Measurements from ENCODE around the gene CDK3. TPM values are rescaled to one million over a fixed set of nuclear protein-coding genes. Genes with fewer than 3 reads are reported as not detected.

CDK3 gene
- total RNA-seq, 2 experiments from 2014 or later: 6.3 to 7.0 TPM

DNA sequence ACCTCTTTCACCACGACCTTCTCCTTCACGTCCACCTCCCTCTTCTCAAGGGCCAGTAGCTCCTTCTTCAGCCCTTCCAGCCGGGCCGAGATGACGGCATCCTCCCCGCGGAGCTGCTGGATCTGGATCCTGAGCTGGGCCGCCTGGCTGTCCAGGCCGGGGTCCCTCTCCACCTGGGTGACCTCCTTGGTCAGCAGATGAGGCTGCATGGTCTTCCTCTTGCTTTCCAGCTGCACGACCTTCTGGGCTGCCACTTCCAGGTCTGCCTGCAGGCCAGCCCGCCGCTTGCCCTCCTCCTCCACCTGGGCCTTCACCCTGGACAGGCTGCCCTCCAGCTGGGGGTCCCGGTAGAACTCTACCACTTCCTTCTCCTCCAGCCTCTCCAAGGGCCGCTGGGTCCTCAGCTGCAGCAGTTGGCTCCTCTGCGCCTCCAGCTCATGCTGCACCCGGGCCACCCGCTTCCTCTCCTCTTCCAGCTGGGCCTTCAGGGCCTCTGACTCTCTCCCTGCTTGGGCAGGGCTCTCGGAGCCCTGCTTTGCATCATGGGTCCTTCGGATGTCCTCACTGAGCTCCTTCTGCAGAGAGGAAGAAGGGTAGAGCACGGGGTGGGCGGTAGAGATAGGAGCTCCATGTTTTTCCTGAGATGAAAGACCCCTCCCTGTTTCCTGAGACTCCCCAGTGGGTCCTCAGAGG, 9.5 kb downstream of the CDK3 start:
- Mint-ChIP-seq H3K36me3 (no peaks in the 10 kb centered on the region), H3K9me3 (ENCODE audit: low read depth) (no peaks in the 10 kb centered on the region), H3K4me3 (no peak overlapping the region), H3K27ac (no peak overlapping the region), H3K4me1 (peaks cover 4% of the 10 kb centered on the region), H3K27me3 (no peaks in the 10 kb centered on the region)
- DNase-seq: no peak
- CTCF ChIA-PET: interaction anchor here (1.0 to 4.9 kb wide), 10 partner anchors 9 to 292 kb away, joined by 3 to 29 read pairs (median 5); partner anchors contain the start of genes CDK3, EXOC7 and MRPL38
- ATAC-seq: no peak

DNA sequence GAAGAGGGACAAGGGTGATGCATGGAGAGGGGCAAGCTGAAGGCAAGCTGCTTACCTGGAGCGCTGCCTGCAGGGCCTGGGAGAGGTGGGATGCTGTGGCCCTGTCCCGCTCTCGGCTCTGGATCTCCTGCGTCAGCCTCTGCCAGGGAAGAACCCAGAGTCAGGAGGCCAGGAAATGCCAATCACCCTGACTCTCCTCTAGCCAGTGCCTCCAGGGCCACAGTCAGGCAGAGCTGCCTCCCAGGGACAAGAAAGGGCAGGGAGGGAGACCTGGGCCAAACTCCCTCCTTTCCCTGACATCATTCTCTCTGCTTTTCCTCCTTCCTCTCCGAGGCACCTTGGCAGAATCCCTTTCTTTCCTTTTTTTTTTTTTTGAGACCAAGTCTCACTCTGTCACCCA, 11.3 kb downstream of the CDK3 start:
- Mint-ChIP-seq H3K27ac (no peak overlapping the region), H3K4me3 (no peak overlapping the region), H3K36me3 (no peaks in the 10 kb centered on the region), H3K27me3 (no peaks in the 10 kb centered on the region), H3K9me3 (ENCODE audit: low read depth) (no peaks in the 10 kb centered on the region), H3K4me1 (peaks cover 4% of the 10 kb centered on the region)
- CTCF ChIA-PET: interaction anchor here (0.9 to 9.9 kb wide), 10 partner anchors 11 to 329 kb away, joined by 3 to 135 read pairs (median 9); partner anchors contain the start of genes CDK3, EXOC7 and MRPL38
- ATAC-seq (no peak), DNase-seq (no peak)

DNA sequence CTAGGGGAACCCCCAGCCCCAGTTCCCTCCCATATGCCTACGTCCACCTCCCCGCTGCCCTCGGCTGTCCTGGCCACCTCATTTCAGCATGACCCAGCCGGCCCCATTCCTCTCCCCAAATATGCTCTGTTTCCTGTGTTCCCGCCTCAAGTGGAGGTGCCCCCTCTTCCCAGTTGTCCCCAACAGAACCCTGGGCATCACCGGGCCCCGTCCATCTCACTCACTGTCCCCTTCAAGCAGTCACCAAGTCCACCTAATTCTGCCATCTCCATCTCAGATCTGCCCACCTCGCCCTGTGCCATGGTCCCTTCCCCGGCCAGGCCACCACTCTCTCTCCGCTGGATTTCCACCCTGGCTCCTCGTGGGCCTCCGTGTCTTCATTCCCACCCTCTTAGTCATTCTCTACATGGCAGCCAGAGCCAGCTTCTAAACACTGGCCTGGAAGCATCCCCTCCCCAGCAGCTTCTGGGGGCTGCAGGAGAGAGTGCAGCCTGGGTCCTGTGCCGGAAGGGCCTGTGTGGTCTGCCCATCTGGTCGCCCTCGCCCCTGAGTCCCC, 12.8 kb downstream of the CDK3 start:
- Mint-ChIP-seq H3K9me3 (ENCODE audit: low read depth) (no peaks in the 10 kb centered on the region), H3K27ac (no peak overlapping the region), H3K4me1 (peaks cover 4% of the 10 kb centered on the region), H3K4me3 (no peak overlapping the region), H3K27me3 (no peaks in the 10 kb centered on the region), H3K36me3 (no peaks in the 10 kb centered on the region)
- DNase-seq (no peak), ATAC-seq (no peak)
- CTCF ChIA-PET: interaction anchor here (0.6 to 9.9 kb wide), 58 partner anchors 13 to 599 kb away, joined by 3 to 135 read pairs (median 5); partner anchors contain the start of genes CDK3, EXOC7, FOXJ1 and PRPSAP1

DNA sequence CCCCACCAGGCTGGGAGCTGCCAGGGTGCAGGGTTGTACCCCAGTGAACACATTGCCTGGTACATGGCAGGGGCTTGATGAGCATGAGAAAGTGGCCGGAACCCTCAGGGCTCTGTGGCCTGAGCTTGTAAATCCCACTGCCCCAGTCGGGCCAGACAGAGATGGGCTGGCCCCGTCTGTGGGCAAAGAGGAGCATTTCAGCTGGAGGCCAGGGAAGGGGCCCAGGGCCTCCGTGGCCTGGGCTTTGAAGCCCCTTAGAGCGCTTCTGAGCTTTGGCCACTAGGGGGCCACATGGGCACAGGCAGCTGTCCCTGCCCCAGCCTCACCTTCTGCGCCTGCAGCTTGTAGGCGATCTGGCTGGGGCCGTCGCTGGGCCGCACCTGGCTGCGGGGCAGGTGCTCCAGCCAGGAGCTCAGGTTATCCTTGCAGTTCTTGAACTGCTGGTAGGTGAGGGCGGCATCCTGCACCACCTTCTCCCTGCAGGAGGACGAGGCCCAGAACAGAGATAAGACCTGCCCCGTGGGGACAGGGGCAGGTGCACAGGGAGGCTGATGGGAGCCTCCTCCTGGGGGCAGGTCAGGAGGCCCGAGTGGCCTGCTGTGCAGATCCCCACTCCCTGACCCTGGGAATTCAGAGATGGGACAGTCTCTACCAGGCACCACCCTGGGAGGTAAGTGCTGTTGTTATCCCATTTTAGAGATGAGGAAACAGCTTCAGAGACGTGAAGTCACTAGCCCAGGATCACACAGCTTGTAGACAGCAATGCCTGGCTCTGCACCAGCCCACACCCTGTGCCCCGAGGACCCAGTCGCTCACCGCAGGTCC, 13.7 kb downstream of the CDK3 start:
- H3K4me1 Mint-ChIP-seq: peaks cover 4% of the 10 kb centered on the region
- DNase-seq: peak; percentile 85
- CTCF ChIA-PET: interaction anchor here (0.6 to 9.9 kb wide), 79 partner anchors 14 to 598 kb away, joined by 3 to 135 read pairs (median 5); partner anchors contain the start of genes CDK3, EXOC7, FOXJ1 and PRPSAP1
- H3K4me3 Mint-ChIP-seq: no peak overlapping the region
- H3K27me3 Mint-ChIP-seq: no peaks in the 10 kb centered on the region
- H3K9me3 Mint-ChIP-seq (ENCODE audit: low read depth): no peaks in the 10 kb centered on the region
- ATAC-seq: peak; percentile 98
- no peaks in the 10 kb centered on the region for H3K36me3 Mint-ChIP-seq
- no peak overlapping the region for H3K27ac Mint-ChIP-seq

DNA sequence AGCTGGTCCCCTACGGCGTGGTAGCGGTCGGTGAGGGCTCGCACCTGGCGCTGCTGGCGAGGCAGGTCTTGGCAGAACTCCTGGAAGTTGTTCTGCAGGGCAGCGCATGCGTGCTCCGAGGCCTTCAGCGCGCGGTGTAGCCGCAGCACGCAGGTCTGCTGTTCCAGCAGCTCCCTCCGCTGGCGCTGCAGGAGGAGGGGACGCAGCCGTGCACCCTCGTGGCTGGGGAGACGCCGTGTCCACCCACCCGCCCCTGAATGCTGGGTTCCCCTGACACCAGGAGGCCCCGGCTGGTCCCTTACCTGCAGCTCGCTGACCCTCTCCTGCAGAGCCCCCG, 14.2 kb downstream of the CDK3 start:
- ATAC-seq (no peak), DNase-seq (no peak)
- no peak overlapping the region for H3K27ac Mint-ChIP-seq
- H3K4me3 Mint-ChIP-seq: no peak overlapping the region
- H3K4me1 Mint-ChIP-seq: peaks cover 6% of the 10 kb centered on the region
- no peaks in the 10 kb centered on the region for H3K36me3 Mint-ChIP-seq
- H3K9me3 Mint-ChIP-seq (ENCODE audit: low read depth): no peaks in the 10 kb centered on the region
- CTCF ChIA-PET: interaction anchor here (0.7 to 9.9 kb wide), 56 partner anchors 14 to 383 kb away, joined by 3 to 135 read pairs (median 5); partner anchors contain the start of genes CDK3, EXOC7, FOXJ1 and PRPSAP1
- no peaks in the 10 kb centered on the region for H3K27me3 Mint-ChIP-seq

DNA sequence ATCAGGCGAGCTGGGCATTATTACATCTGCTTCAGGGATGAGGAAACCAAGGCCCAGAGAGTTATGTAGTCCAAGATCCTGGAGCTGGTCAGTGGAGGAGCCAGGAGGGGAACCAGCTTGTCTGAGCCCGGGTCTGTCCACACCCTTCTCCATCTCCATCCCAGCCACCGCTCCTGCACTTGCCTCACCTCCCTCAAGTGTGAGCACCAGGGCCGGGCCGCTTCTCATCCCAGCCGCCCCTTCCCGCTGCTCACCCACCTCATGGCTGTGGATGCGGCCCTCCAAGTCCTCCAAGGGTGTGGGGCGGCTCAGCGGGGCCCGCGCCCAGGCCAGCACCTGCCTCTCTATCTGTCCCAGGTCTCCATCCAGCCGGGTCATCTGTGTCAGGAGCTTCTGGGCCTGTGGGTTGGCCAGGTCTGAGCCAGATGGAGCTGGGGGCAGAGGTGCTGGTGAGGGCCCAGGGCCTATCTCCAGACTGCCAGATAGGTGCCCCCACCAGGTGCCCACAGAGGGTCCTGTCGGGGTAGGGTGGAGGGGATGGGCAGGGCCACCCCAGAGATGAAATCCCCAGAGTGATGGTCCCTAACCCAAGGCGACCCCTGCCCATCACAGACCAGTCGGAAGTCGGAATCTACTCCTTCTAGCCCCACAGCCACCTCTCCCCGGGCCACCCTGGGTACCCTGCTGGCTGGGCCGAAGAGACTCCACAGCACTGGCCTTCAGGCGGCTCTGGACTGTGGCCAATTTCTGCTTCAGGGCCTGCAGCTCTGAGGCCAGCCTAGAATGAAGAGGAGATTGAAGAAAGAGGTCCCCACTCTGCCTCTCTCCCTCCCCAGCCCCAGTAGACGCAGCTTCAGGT, 17.1 kb downstream of the CDK3 start:
- H3K4me1 Mint-ChIP-seq: peaks cover 6% of the 10 kb centered on the region
- DNase-seq (no peak), ATAC-seq (no peak)
- no peak overlapping the region for H3K4me3 Mint-ChIP-seq
- no peaks in the 10 kb centered on the region for H3K27me3 Mint-ChIP-seq
- CTCF ChIA-PET: interaction anchor here (1.0 to 9.9 kb wide), 5 partner anchors 10 to 91 kb away, joined by 3 to 135 read pairs (median 6); partner anchors contain the start of gene CDK3
- H3K9me3 Mint-ChIP-seq (ENCODE audit: low read depth): no peaks in the 10 kb centered on the region
- no peaks in the 10 kb centered on the region for H3K36me3 Mint-ChIP-seq
- H3K27ac Mint-ChIP-seq: no peak overlapping the region

DNA sequence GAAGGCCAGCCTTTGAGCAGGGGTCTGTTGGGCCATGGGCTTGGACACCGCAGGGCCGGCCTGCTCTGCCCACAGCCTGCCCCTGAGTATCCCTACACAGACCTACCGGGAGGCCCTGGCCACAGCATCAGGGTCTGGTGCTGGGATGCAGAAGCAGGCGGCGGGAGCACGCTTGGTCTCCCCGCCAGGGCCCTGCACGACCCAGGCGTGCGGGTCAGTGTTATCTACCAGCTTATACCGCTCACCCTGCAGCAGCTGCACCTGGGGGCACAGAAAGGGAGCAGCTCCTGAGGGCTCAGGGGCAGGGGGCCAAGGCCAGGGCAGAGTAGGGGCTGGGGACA, 17.7 kb downstream of the CDK3 start:
- Mint-ChIP-seq H3K4me1 (peaks cover 6% of the 10 kb centered on the region), H3K27me3 (no peaks in the 10 kb centered on the region), H3K36me3 (no peaks in the 10 kb centered on the region), H3K4me3 (no peak overlapping the region), H3K9me3 (ENCODE audit: low read depth) (no peaks in the 10 kb centered on the region), H3K27ac (no peak overlapping the region)
- CTCF ChIA-PET: interaction anchor here (1.0 to 9.9 kb wide), 6 partner anchors 12 to 113 kb away, joined by 3 to 135 read pairs (median 10); partner anchors contain the start of gene CDK3
- DNase-seq (no peak), ATAC-seq (no peak)

DNA sequence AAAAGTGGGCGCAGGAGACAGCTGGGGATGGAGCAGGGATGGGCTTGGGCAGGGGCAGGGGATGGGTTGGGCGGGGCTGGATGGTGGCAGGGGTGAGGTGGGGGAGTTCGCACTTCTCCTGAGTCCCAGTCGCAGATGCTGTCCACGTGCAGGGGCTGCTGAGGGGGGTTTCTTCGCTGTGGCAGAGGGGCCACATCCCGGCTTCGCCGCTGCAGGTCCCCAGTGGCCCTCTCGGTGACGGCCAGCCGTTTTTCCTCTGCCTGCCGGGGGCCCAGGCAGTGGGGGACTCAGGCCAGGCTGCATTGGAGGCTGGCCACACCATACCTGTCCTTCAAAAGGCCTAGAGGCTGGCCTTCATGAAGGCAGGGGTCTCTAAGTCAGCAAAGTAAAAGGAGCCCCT, 18.1 kb downstream of the CDK3 start:
- no peaks in the 10 kb centered on the region for H3K36me3 Mint-ChIP-seq
- H3K27me3 Mint-ChIP-seq: no peaks in the 10 kb centered on the region
- H3K4me3 Mint-ChIP-seq: no peak overlapping the region
- DNase-seq (no peak), ATAC-seq (no peak)
- no peaks in the 10 kb centered on the region for H3K9me3 Mint-ChIP-seq (ENCODE audit: low read depth)
- H3K27ac Mint-ChIP-seq: no peak overlapping the region
- CTCF ChIA-PET: interaction anchor here (0.8 to 9.9 kb wide), 8 partner anchors 8 to 282 kb away, joined by 3 to 135 read pairs (median 4); partner anchors contain the start of genes CDK3 and EXOC7
- peaks cover 6% of the 10 kb centered on the region for H3K4me1 Mint-ChIP-seq

DNA sequence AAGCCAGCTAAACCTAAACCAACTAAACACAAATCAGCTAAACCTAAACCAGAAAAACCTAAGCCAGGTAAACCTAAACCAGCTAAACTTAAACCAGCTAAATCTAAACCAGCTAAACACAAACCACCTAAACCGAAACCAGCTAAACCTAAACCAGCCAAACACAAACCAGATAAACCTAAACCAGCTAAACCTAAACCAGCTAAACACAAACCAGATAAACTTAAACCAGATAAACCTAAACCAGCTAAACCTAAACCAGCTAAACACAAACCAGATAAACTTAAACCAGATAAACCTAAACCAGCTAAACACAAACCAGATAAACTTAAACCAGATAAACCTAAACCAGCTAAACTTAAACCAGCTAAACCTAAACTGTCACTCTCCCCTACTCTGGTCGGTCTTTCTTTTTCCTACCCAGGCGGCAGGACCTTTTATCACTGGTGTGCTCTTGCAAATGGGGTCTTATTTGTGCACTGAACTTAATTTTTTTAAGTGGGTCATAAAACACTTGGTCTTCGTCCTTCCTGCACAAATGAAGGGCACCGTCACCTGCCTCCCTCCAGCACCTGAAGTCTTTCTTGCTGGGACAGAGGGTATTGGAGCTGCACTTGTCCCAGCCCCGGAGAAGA, 19.3 kb downstream of the CDK3 start:
- Mint-ChIP-seq H3K36me3 (no peaks in the 10 kb centered on the region), H3K9me3 (ENCODE audit: low read depth) (no peaks in the 10 kb centered on the region), H3K27ac (no peak overlapping the region), H3K27me3 (no peaks in the 10 kb centered on the region), H3K4me1 (peaks cover 2% of the 10 kb centered on the region), H3K4me3 (no peak overlapping the region)
- ATAC-seq: no peak
- DNase-seq: no peak
- CTCF ChIA-PET: interaction anchor here (0.8 to 9.9 kb wide), 9 partner anchors 9 to 281 kb away, joined by 3 to 135 read pairs (median 4); partner anchors contain the start of genes CDK3 and EXOC7

DNA sequence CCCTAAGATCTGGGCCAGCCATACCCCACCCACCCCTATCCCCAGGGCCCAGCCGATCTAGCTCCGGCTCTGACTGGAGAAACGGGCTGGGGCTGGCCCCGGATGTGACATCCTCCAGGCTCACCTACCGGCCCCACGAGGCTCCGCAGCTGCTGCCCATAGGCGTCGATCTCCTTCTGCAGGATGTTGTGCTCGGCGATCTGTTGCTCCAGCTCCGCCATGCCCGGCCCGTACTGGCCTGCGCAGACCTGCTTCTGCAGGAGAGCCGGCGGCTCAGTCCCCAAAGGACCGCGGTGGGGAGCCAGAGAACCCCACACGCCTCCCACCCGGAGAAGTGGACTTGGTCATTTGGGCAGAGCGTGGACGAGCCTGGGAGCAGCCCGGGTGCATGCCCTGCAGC, 21.6 kb downstream of the CDK3 start:
- no peak for DNase-seq
- H3K27ac Mint-ChIP-seq: no peak overlapping the region
- H3K4me3 Mint-ChIP-seq: no peak overlapping the region
- no peaks in the 10 kb centered on the region for H3K9me3 Mint-ChIP-seq (ENCODE audit: low read depth)
- H3K27me3 Mint-ChIP-seq: no peaks in the 10 kb centered on the region
- CTCF ChIA-PET: no interaction called here
- no peak for ATAC-seq
- no peaks in the 10 kb centered on the region for H3K36me3 Mint-ChIP-seq
- peaks cover 2% of the 10 kb centered on the region for H3K4me1 Mint-ChIP-seq

DNA sequence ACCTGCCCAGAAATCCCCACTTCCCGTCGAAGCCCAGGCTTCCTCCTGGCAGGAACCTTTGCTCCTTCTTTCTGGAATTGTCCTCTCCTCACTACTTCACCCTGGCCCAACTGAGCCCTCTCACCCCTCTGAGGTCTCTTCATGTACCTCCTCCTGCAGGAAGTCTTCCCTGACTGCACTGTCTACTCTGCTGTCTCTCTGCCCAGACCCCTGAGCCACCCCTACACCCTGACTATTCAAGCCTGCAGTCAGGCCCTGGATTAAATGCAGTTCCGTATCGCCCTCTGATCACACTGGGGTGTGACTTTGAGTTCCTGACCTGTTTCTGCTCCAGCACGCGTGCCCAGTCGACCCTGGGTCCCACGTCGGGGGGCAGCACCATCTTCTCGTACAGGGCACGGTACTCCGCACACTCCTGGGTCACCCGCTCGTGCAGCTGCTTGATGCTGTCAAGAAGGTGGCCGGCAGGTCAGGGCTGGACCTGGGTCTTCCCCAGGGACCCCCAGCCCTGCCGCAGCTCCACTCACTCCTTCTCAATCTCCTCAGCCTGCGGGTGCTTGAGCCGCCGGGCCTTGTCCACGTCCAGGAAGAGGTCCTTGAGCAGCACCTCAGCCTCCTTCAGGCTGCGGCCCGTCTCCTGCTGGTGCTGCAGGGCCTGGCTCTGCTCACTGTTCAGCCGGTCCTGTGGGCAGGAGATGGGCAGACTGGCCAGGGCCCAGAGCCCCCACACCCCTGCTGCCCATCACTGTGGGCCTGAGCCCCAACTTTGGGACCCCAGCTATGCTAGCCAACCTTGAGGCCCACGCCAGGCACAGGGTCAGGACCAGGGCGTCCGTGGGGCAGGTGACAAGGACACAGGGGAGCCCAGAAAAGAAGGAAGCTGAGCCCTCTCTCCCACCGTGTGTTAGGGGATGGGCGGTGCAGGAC, 22.6 kb downstream of the CDK3 start:
- peaks cover 2% of the 10 kb centered on the region for H3K4me1 Mint-ChIP-seq
- H3K4me3 Mint-ChIP-seq: no peak overlapping the region
- CTCF ChIA-PET: interaction anchor here (0.9 kb wide), 1 partner anchor 19 kb away, joined by 4 read pairs; no protein-coding TSS in a partner anchor
- H3K27me3 Mint-ChIP-seq: no peaks in the 10 kb centered on the region
- no peak for ATAC-seq
- no peaks in the 10 kb centered on the region for H3K9me3 Mint-ChIP-seq (ENCODE audit: low read depth)
- H3K36me3 Mint-ChIP-seq: no peaks in the 10 kb centered on the region
- no peak overlapping the region for H3K27ac Mint-ChIP-seq
- no peak for DNase-seq

Measured in activated CD8-positive, alpha-beta memory T cell treated with anti-CD3 and anti-CD28 coated beads, Interleukin-2, amount 10 ng/mL, durations not matched to agents 7 days and 5 days (primary cell).